Measurements from ENCODE around the gene LUC7L.

DNA sequence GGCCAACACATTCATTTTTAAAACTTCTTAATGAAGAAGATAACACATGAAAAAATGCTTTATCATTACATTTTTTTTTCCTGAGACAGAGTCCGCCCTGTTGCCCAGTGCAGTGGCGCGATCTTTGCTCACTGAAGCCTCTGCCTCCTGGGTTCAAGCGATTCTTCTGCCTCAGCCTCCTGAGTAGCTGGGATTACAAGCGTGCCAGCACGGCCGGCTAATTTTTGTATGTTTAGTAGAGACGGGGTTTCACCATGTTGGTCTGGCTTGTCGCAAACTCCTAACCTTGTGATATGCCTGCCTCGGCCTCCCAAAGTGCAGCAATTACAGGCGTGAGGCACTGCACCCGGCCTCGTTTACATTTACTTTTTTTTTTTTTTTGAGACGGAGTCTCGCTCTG lies 35.8 kb downstream of the LUC7L start:
- TF ChIP-seq CTCF (IDR thresholded peaks at IDR 0.05; ENCODE audit: insufficient read depth, low read depth, low read length) (no peak), EZH2 (IDR thresholded peaks at IDR 0.05; ENCODE audit: insufficient read depth, low read length) (no peak)
